Stimulated activated CD8-positive, alpha-beta memory T cell treated with anti-CD3 and anti-CD28 coated beads, Interleukin-12 subunit alpha, Interleukin-12 subunit beta, amount 100 ng/mL, for 1 hour (primary cell): Measurements from ENCODE around the gene CRACDL.

ENCODE experiments used
- DNase-seq: peaks from one replicate; pipeline ENCODE4 v3.0.0-alpha.2; 2020; ENCODE audit warnings: low read depth

Gene CRACDL, protein sequence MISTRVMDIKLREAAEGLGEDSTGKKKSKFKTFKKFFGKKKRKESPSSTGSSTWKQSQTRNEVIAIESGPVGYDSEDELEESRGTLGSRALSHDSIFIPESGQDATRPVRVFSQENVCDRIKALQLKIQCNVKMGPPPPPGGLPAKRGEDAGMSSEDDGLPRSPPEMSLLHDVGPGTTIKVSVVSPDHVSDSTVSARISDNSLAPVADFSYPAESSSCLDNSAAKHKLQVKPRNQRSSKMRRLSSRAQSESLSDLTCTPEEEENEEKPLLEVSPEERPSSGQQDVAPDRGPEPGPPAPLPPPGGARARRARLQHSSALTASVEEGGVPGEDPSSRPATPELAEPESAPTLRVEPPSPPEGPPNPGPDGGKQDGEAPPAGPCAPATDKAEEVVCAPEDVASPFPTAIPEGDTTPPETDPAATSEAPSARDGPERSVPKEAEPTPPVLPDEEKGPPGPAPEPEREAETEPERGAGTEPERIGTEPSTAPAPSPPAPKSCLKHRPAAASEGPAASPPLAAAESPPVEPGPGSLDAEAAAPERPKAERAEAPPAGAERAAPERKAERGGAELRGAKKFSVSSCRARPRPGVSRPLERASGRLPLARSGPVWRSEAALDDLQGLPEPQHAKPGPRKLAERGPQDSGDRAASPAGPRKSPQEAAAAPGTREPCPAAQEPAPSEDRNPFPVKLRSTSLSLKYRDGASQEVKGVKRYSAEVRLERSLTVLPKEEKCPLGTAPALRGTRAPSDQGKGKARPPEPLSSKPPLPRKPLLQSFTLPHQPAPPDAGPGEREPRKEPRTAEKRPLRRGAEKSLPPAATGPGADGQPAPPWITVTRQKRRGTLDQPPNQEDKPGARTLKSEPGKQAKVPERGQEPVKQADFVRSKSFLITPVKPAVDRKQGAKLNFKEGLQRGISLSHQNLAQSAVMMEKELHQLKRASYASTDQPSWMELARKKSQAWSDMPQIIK

DNA sequence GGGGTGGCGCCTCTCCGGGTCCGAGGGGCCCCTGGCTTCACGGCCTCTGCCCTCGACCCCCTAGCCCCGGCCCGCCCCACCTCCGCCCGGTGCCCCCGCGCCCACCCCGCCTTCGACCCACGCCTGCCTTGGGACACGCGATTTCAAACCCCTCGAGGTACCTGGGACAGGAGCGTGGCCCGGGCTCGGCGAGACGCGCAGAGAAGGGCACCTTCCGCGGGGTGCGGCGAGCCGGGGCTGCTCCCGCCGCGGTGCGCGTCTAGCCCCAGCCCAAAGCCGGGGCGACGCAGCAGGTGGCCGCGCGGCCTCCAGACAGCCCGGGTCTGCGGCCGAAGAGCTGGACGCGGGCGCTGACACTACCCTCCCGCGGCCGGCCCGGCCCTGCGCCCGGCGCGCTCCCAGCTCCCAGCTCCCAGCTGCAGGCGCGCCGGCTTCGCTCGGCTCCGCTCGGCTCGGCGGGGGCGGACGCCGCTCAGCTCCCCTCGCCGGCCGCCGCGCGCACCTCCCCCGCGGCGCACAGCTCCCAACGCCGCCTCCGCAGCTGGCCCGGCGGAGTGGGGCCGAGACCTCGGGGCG, at the start of gene CRACDL:
Gene CRACDL, minus strand, starts transcription at position 449 of the 576 bp plus-strand sequence. CDS start 89,425 bp downstream, outside the sequence.
- DNase-seq, result no peak

- DNase-seq, result no peak
Observed at GRCh38 chr2:98975611-98976010, 39.6 kb upstream of the CRACDL start.

DNA sequence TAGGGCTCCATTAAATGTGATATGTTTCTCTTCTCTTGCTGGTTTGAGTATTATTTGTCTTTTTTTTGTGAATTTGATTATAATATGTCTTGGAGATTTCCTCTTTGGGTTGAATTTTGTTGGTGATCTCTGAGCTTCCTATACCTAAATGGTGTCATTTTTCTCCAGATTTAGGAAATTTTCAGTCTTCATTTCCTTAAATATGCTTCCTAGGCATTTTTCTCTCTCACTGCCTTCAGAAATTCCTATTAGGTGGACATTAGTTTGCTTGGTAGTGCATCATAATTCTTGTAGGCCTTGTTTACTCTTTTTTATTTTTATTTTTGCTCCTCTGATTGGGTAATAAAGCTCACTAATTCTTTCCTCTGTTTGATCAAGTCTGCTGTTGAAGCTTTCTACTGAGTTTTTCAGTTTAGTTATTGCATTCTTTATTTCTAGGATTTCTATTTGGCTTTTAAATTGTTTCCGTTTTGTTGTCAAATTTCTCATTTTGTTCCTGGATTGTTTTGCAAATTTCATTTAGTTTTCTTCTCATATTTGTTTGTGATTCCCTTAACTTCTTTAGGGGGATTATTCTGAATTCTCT, 36.6 kb upstream of the CRACDL start:
- DNase-seq, result no peak

GRCh38 chr2:98959810-98960507, 23.9 kb upstream of the CRACDL start:
- no peak for DNase-seq

- no peak for DNase-seq
Observed at GRCh38 chr2:98952966-98953365, 16.9 kb upstream of the CRACDL start.

DNA sequence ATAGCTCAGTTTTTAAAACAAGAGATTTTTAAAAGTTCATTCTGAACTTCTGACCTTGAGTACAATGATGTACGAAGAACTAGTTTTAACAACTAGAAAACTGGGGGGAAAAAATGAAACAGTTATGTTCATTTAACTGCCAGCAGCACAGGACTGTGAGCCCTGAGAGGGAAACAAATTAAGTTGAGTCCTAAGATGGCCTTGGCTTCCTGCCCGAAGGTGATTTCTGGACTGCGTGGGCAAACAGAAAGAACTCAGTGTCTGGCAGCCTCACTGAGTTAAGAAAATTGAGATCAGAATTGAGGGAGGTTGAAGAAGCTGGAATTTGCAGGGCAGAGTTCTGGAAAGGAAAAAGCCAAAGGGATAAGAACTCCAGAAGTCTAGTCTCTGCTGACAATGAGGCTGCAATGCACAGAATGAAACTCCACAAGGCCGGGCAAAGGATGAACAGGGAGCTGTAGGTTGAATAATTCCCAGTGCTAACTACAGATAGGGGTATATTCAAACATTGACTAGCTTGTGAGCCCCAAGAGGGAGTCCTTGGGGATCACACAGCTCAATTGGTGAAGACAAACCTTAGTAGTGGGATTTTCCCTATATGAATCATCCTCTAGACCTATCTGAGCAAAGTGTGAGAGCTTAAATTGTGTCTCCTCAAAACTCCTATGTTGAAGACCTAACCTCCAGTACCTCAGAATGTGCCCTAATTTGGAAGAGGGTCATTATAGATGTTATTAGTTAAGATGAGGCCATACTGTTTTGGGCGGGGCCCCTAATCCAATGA, 13.1 kb upstream of the CRACDL start:
- no peak for DNase-seq

DNA sequence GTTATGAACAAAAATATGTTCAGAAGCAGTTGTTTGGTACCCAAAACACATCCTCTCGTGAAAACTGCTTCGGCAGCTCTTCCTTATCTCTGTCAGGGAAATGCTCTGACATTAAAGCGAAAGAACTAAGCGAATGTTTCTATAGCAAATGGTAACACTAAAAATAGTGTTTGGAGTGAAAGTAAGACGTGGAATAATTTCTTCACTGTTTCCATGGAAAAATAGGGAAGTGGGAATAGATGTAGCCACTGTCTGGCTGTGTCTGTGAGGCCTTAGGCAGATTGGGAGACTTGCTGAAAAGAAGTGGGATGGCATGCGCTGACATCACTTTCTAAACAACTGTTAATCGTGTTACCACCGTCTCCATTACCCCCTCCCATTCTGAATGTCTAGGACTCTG, 11.5 kb upstream of the CRACDL start:
- DNase-seq, result no peak

DNA sequence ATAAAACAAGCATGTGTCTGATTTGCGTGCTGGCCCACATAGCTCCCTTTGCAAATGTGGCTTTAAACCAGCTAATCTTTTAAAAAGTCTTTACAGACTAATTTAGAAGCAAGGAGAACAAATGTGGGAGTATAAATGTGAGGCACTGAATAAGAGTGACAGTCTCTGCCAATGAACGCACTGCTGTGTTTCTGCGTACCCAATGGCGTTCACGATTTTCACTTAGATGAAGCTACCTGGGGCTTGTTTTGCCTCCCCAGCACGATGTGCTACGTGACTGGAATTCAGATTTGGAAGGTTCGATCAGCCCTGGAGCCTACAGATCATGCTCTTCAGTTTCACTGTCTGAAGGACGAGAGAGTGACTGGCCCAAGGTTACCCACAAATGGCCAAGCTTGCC, 10.8 kb upstream of the CRACDL start:
- DNase-seq, result no peak

GRCh38 chr2:98944775-98945174, 8.8 kb upstream of the CRACDL start:
- DNase-seq, result no peak

DNA sequence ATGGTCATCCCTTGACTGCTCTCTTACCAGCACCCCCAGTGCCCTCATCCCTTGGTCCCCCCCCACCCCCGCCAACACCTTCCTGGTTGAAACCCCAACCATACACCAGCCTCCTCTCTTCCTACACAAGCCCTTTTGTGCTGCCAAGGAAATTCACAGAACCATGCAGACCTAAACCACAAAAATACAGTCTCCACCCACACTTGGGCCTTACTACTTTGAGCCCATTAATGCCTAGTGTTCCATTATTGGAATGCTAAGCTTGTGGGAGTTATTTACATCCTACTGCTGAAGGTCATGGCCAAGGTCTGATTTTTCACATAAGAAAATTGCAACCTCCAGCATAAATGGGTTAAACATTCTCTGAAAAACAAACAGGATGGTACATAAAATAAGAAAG, 4.1 kb upstream of the CRACDL start:
- DNase-seq, result no peak

- DNase-seq, result no peak
Observed at GRCh38 chr2:98937906-98938305, 1.9 kb upstream of the CRACDL start.

- no peak for DNase-seq
Observed at GRCh38 chr2:98936353-98937351, 627 bp upstream of the CRACDL start.

GRCh38 chr2:98935111-98935770, 784 bp downstream of the CRACDL start:
- DNase-seq, result no peak

GRCh38 chr2:98932778-98933343, 3.2 kb downstream of the CRACDL start:
- no peak for DNase-seq

GRCh38 chr2:98932164-98932563, 3.9 kb downstream of the CRACDL start:
- DNase-seq, result no peak

GRCh38 chr2:98931596-98931995, 4.4 kb downstream of the CRACDL start:
- no peak for DNase-seq

- DNase-seq, result no peak
Observed at GRCh38 chr2:98929920-98930319, 6.1 kb downstream of the CRACDL start.

- no peak for DNase-seq
Observed at GRCh38 chr2:98928242-98928641, 7.8 kb downstream of the CRACDL start.

DNA sequence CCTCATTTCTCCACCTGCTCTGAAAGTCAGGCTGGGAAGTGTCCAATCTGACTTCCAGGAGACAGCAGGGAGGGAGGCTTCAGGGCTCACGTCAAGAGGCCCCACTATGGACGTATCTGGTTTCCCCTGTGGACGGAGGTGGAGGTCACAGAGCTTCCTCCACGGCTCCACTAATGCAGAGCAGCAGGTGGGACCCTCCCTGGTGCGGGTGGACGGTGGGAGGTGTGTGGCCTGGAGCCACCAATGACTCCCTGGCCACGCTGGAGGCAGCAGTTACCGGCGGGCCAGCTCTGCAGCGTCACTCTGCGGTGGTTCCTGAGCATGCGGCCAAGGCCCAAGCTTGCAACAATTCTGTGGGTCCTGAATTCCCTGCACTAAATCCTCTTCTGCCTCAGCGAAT, 9.0 kb downstream of the CRACDL start:
- DNase-seq, result no peak
